ENCODE measurements around the gene FAM227B. TPM values are rescaled to one million over a fixed set of nuclear protein-coding genes. Genes with fewer than 3 reads are reported as not detected.

FAM227B gene
- total RNA-seq, 4 donors from 2014 or later, result 6.1 to 24.1 (median 12.5) TPM

GRCh38 chr15:49287481-49287880, 333.1 kb downstream of the FAM227B start:
- Histone ChIP-seq H3K4me3 (no peak overlapping the region), H3K9me3 (no peaks in the 10 kb centered on the region), H3K4me1 (no peaks in the 10 kb centered on the region), H3K36me3 (peaks cover 0 to 58% of the 10 kb centered on the region in 2 donors), H3K27me3 (no peaks in the 10 kb centered on the region), H3K27ac (peak overlapping the region in 1 of 4 donors; percentile 20)
- TF ChIP-seq EP300 (IDR thresholded peaks at IDR 0.05) (no peak), POLR2AphosphoS5 (IDR thresholded peaks at IDR 0.05) (no peak), POLR2A (IDR thresholded peaks at IDR 0.05) (no peak)
- no peak for ATAC-seq

GRCh38 chr15:49286649-49287404, 333.8 kb downstream of the FAM227B start:
- H3K4me3 ChIP-seq, result no peak overlapping the region
- H3K36me3 ChIP-seq, result peaks cover 0 to 60% of the 10 kb centered on the region in 2 donors
- H3K27me3 ChIP-seq, result no peaks in the 10 kb centered on the region
- H3K27ac ChIP-seq, result peak overlapping the region in 1 of 4 donors; percentile 20
- no peaks in the 10 kb centered on the region for H3K9me3 ChIP-seq
- TF ChIP-seq CTCF (IDR thresholded peaks at IDR 0.05) (no peak), POLR2A (IDR thresholded peaks at IDR 0.05) (no peak), EP300 (IDR thresholded peaks at IDR 0.05) (no peak), POLR2AphosphoS5 (IDR thresholded peaks at IDR 0.05) (no peak)
- 71 to 86% methylated on average over 4 of the region's 4 CpGs for whole genome bisulfite sequencing, 2 donors (ENCODE audit: low coverage in 1 of 2)
- no peak for ATAC-seq
- H3K4me1 ChIP-seq, result no peaks in the 10 kb centered on the region

GRCh38 chr15:49282366-49282765, 338.3 kb downstream of the FAM227B start:
- no peak for ATAC-seq
- H3K4me1 ChIP-seq, result no peaks in the 10 kb centered on the region
- no peaks in the 10 kb centered on the region for H3K27me3 ChIP-seq
- no peak overlapping the region for H3K4me3 ChIP-seq
- TF ChIP-seq POLR2AphosphoS5 (IDR thresholded peaks at IDR 0.05) (no peak), CTCF (IDR thresholded peaks at IDR 0.05) (no peak), POLR2A (IDR thresholded peaks at IDR 0.05) (no peak), EP300 (IDR thresholded peaks at IDR 0.05) (no peak)
- H3K9me3 ChIP-seq, result no peaks in the 10 kb centered on the region
- no peak overlapping the region for H3K27ac ChIP-seq
- WGBS, 2 donors (ENCODE audit: low coverage in 1 of 2), result 91% methylated on average over 1 of the region's 1 CpG; no CpG with 5 or more reads in 1 of the 2 donors
- peaks cover 0 to 42% of the 10 kb centered on the region in 2 donors for H3K36me3 ChIP-seq

GRCh38 chr15:49279521-49280456, 340.8 kb downstream of the FAM227B start:
- no peak for ATAC-seq
- Histone ChIP-seq H3K27ac (no peak overlapping the region), H3K4me3 (no peak overlapping the region), H3K4me1 (no peaks in the 10 kb centered on the region), H3K27me3 (no peaks in the 10 kb centered on the region), H3K36me3 (peaks cover 0 to 36% of the 10 kb centered on the region in 2 donors), H3K9me3 (no peaks in the 10 kb centered on the region)
- 85 to 99% methylated on average over 4 of the region's 4 CpGs for WGBS, 2 donors (ENCODE audit: low coverage in 1 of 2)
- TF ChIP-seq CTCF (IDR thresholded peaks at IDR 0.05) (no peak), EP300 (IDR thresholded peaks at IDR 0.05) (no peak), POLR2A (IDR thresholded peaks at IDR 0.05) (no peak), POLR2AphosphoS5 (IDR thresholded peaks at IDR 0.05) (no peak)

- Histone ChIP-seq H3K4me3 (no peak overlapping the region), H3K36me3 (peaks cover 0 to 26% of the 10 kb centered on the region in 2 donors), H3K9me3 (no peaks in the 10 kb centered on the region), H3K27ac (no peak overlapping the region), H3K27me3 (no peaks in the 10 kb centered on the region), H3K4me1 (no peaks in the 10 kb centered on the region)
- no peak for TF ChIP-seq EP300 (IDR thresholded peaks at IDR 0.05)
- TF ChIP-seq CTCF (IDR thresholded peaks at IDR 0.05), result no peak
- no peak for TF ChIP-seq POLR2AphosphoS5 (IDR thresholded peaks at IDR 0.05)
- TF ChIP-seq POLR2A (IDR thresholded peaks at IDR 0.05), result no peak
- no peak for ATAC-seq
- WGBS, 2 donors (ENCODE audit: low coverage in 1 of 2), result 98% methylated on average over 4 to 5 of the region's 5 CpGs
These were observed 341.9 kb downstream of the FAM227B start for GRCh38 chr15:49278751-49279150.
